HepG2 (cell line): ENCODE results near the gene ITGB5. TPM values are rescaled to one million over a fixed set of nuclear protein-coding genes. Genes with fewer than 3 reads are reported as not detected.

ENCODE experiments used
- CENPT ChIP-seq: sonication (generic); formaldehyde crosslinking; IDR thresholded peaks from 2 replicates; pipeline ENCODE4 v1.8.0; 2022; ENCODE audit warnings: low read depth, mild to moderate bottlenecking, moderate library complexity, missing genetic modification reagents
- FOXO4 ChIP-seq: sonication (generic); formaldehyde crosslinking; conservative IDR thresholded peaks from 2 replicates; pipeline ENCODE4 v1.8.1; 2023; ENCODE audit warnings: missing genetic modification reagents
- HBP1 ChIP-seq: IDR thresholded peaks from 2 replicates; pipeline ENCODE4 v1.6.1; 2016; ENCODE audit warnings: low read depth, control low read depth
- HNRNPK ChIP-seq: fragments of 200-400 bp; formaldehyde crosslinking; IDR thresholded peaks from 2 replicates; pipeline ENCODE4 v1.6.1; 2018; ENCODE audit warnings: low read length, low read depth, moderate library complexity, mild to moderate bottlenecking; ENCODE audit not compliant: poor library complexity, severe bottlenecking
- HOXA5 ChIP-seq: sonication (generic); formaldehyde crosslinking; IDR thresholded peaks from 2 replicates; pipeline ENCODE4 v1.4.0; 2020; ENCODE audit warnings: missing genetic modification reagents
- KLF11 ChIP-seq: IDR thresholded peaks from 2 replicates; pipeline ENCODE4 v1.6.1; 2016; ENCODE audit warnings: missing compliant biosample characterization
- MED13 ChIP-seq: sonication (generic); formaldehyde crosslinking; IDR thresholded peaks from 2 replicates; pipeline ENCODE4 v1.5.0; 2020; ENCODE audit warnings: missing genetic modification reagents
- NBN ChIP-seq: fragments of 450-650 bp; conservative IDR thresholded peaks from 2 replicates; pipeline ENCODE4 v1.6.1; 2017
- NCOA5 ChIP-seq: sonication (generic); formaldehyde crosslinking; IDR thresholded peaks from 2 replicates; pipeline ENCODE4 v1.4.0; 2020; ENCODE audit warnings: missing genetic modification reagents
- PBX3 ChIP-seq: sonication (generic); formaldehyde crosslinking; IDR thresholded peaks from 2 replicates; pipeline ENCODE4 v1.8.1; 2023; ENCODE audit warnings: missing genetic modification reagents, inconsistent platforms, borderline replicate concordance
- POGZ ChIP-seq: sonication (generic); formaldehyde crosslinking; IDR thresholded peaks from 2 replicates; pipeline ENCODE4 v1.4.0; 2020; ENCODE audit warnings: mild to moderate bottlenecking, missing genetic modification reagents
- SCMH1 ChIP-seq: sonication (generic); formaldehyde crosslinking; IDR thresholded peaks from 2 replicates; pipeline ENCODE4 v1.9.0; 2021; ENCODE audit warnings: missing genetic modification reagents, mild to moderate bottlenecking, borderline replicate concordance
- STAT6 ChIP-seq: sonication (generic); formaldehyde crosslinking; IDR thresholded peaks from 2 replicates; pipeline ENCODE4 v1.4.0; 2020; ENCODE audit warnings: missing genetic modification reagents, mild to moderate bottlenecking, borderline replicate concordance
- TCF12 ChIP-seq, 2 experiments: fragments of 450-650 bp in 1 of 2; sonication (generic) in 1 of 2; formaldehyde crosslinking in 1 of 2; IDR thresholded peaks; 2 replicates each; pipeline versions ENCODE4 v1.6.1 to v1.8.0; 2017 to 2022; ENCODE audit warnings: antibody characterized with exemption in 1 of 2, mild to moderate bottlenecking in 1 of 2, missing genetic modification reagents in 1 of 2, moderate library complexity in 1 of 2
- TMF1 ChIP-seq: sonication (generic); formaldehyde crosslinking; IDR thresholded peaks from 2 replicates; pipeline ENCODE4 v1.8.1; 2022; ENCODE audit warnings: low read depth, missing genetic modification reagents
- ZFP36 ChIP-seq: fragments of 150-350 bp; IDR thresholded peaks from 2 replicates; pipeline ENCODE4 v1.6.1; 2018; ENCODE audit warnings: borderline replicate concordance, low read length, low read depth; ENCODE audit not compliant: partially characterized antibody
- ZNF121 ChIP-seq: sonication (generic); formaldehyde crosslinking; IDR thresholded peaks from 2 replicates; pipeline ENCODE4 v1.5.0; 2020; ENCODE audit warnings: mild to moderate bottlenecking, missing genetic modification reagents
- ZNF207 ChIP-seq: fragments of 450-650 bp; IDR thresholded peaks from 2 replicates; pipeline ENCODE4 v1.6.1; 2016; ENCODE audit warnings: antibody characterized with exemption, borderline replicate concordance
- ZNF296 ChIP-seq: sonication (generic); formaldehyde crosslinking; conservative IDR thresholded peaks from 2 replicates; pipeline ENCODE4 v1.5.0; 2020; ENCODE audit warnings: mild to moderate bottlenecking, missing genetic modification reagents
- ZNF543 ChIP-seq: sonication (generic); formaldehyde crosslinking; IDR thresholded peaks from 2 replicates; pipeline ENCODE4 v1.4.0; 2020; ENCODE audit warnings: mild to moderate bottlenecking, missing genetic modification reagents
- ZNF550 ChIP-seq: sonication (generic); formaldehyde crosslinking; IDR thresholded peaks from 2 replicates; pipeline ENCODE4 v1.4.0; 2020; ENCODE audit warnings: mild to moderate bottlenecking, missing genetic modification reagents, borderline replicate concordance
- ZNF788 ChIP-seq: sonication (generic); formaldehyde crosslinking; IDR thresholded peaks from 2 replicates; pipeline ENCODE4 v1.5.0; 2020; ENCODE audit warnings: mild to moderate bottlenecking, missing genetic modification reagents, borderline replicate concordance
- polyA plus RNA-seq, 8 experiments: library from polyadenylated mRNA; depleted of rRNA in 3 of 8; stranded (reverse) in 7 of 8; unstranded in 1 of 8; fragments of >200 nt; fragmentation: Illumina TruSeq in 4 of 8; extraction: Trizol in 4 of 8; gene quantifications; 2 replicates each; pipeline versions ENCODE4 v1.2.1 to v1.2.3, GENCODE V29; 2011 to 2016; ENCODE audit warnings: low read depth in 4 of 8, missing spikeins in 1 of 8, mixed read lengths in 1 of 8; ENCODE audit not compliant: insufficient read depth in 1 of 8
- total RNA-seq, 5 experiments: library from RNA; depleted of rRNA; stranded (reverse); fragments of >200 nt; fragmentation: Illumina TruSeq; extraction: Trizol; gene quantifications; 2 replicates each; pipeline ENCODE4 v1.2.3, GENCODE V29; 2016; ENCODE audit warnings: low read depth in 1 of 5

The ITGB5 gene
- total and polyA plus RNA-seq, 2 of the 13 experiments (the other 11 are each of a cell fraction or from before 2014, with no cell fraction given): 74.1 to 343 TPM

GRCh38 chr3:124834723-124835718, 52.1 kb downstream of the ITGB5 start (continued):
- TF ChIP-seq HNRNPK: peak; percentile 90
- TF ChIP-seq STAT6 (CRISPR knock-in tag): peak; percentile 45; the same call in 1 of the 2 replicates
- peak; percentile 53 for TF ChIP-seq ZNF788 (CRISPR knock-in tag)
- TF ChIP-seq PBX3 (CRISPR knock-in tag): no peak
- TF ChIP-seq ZNF296: peak; percentile 90
- no peak for TF ChIP-seq ZNF121
- TF ChIP-seq FOXO4: no peak
- TF ChIP-seq ZNF550: 0 out of 2 replicates have a peak, but pooled peaks have one; percentile 6
- TF ChIP-seq ZFP36: no peak
- TF ChIP-seq TMF1 (CRISPR knock-in tag): no peak; the same call in 1 of the 2 replicates
- TF ChIP-seq ZNF207: no peak
- no peak for TF ChIP-seq HBP1 (CRISPR knock-in tag)
- TF ChIP-seq NCOA5 (CRISPR knock-in tag): no peak
- no peak for TF ChIP-seq NBN
- TF ChIP-seq MED13: peak; percentile 74
- peak; percentile 91 for TF ChIP-seq HOXA5 (CRISPR knock-in tag)
- no peak for TF ChIP-seq SCMH1 (CRISPR knock-in tag)
- TF ChIP-seq ZNF543 (CRISPR knock-in tag): peak; percentile 64; the same call in 1 of the 2 replicates
- TF ChIP-seq TCF12 (IDR thresholded peaks at IDR 0.05): no peak
- no peak; the same call in 1 of the 2 replicates for TF ChIP-seq TCF12 (CRISPR knock-in tag; IDR thresholded peaks at IDR 0.05)
- TF ChIP-seq POGZ (CRISPR knock-in tag): 0 out of 2 replicates have a peak, but pooled peaks have one; percentile 27
- no peak for TF ChIP-seq KLF11
- TF ChIP-seq CENPT (CRISPR knock-in tag): no peak
